SU-DHL-6 (cell line): Measurements from ENCODE around the gene PPM1H.
"Not testable (repeated sequence)": the region's sequence is repeated elsewhere in the genome, so short reads cannot be mapped to it uniquely, and the experiment has no call there.

ENCODE experiments used
- H2AFZ ChIP-seq: fragments of 200-600 bp; sonication (generic); 2 replicates; pipeline ENCODE4 v1.6.1; 2014; ENCODE audit warnings: low read depth, mild to moderate bottlenecking, moderate library complexity, mixed read lengths, antibody characterized with exemption, low read length; ENCODE audit not compliant: severe bottlenecking
- H3F3A ChIP-seq: fragments of 200-600 bp; shearing (Covaris generic); 2 replicates; pipeline ENCODE4 v1.6.0; 2016; ENCODE audit warnings: antibody characterized with exemption, mild to moderate bottlenecking; ENCODE audit not compliant: insufficient read depth
- H3K27ac ChIP-seq: fragments of 200-600 bp; sonication (generic); 2 replicates; pipeline ENCODE4 v1.5.1; 2016; ENCODE audit warnings: low read depth, mild to moderate bottlenecking, low read length, moderate library complexity, mixed read lengths
- H3K27me3 ChIP-seq: fragments of 200-600 bp; sonication (generic), shearing (Covaris generic); 2 replicates; pipeline ENCODE4 v1.6.0; 2014; ENCODE audit warnings: mild to moderate bottlenecking, low read length
- H3K36me3 ChIP-seq: fragments of 200-600 bp; sonication (generic); 2 replicates; pipeline ENCODE4 v1.6.1; 2014; ENCODE audit warnings: mild to moderate bottlenecking, low read length, mixed read lengths
- H3K4me2 ChIP-seq: fragments of 300-600, 200-600 bp; shearing (Covaris generic), sonication (generic); 2 replicates; pipeline ENCODE4 v1.6.0; 2014; ENCODE audit warnings: low read length, low read depth, mild to moderate bottlenecking; ENCODE audit not compliant: poor library complexity, severe bottlenecking
- H3K4me3 ChIP-seq: fragments of 200-600 bp; sonication (generic); 2 replicates; pipeline ENCODE4 v1.5.1; 2014; ENCODE audit warnings: antibody characterized with exemption, low read length, mild to moderate bottlenecking, mixed read lengths; ENCODE audit not compliant: insufficient read depth, poor library complexity, severe bottlenecking
- H3K79me2 ChIP-seq: fragments of 200-600 bp; sonication (generic); 2 replicates; pipeline ENCODE4 v1.6.1; 2014; ENCODE audit warnings: mild to moderate bottlenecking, low read length, moderate library complexity; ENCODE audit not compliant: insufficient read depth
- H3K9ac ChIP-seq: fragments of 200-600 bp; sonication (generic); 2 replicates; pipeline ENCODE4 v1.7.0; 2014; ENCODE audit warnings: mild to moderate bottlenecking, low read length
- H3K9me2 ChIP-seq: fragments of 200-600 bp; sonication (generic); replicated peaks from 2 replicates; pipeline ENCODE4 v1.6.1; 2014; ENCODE audit warnings: low read length; ENCODE audit not compliant: insufficient read depth
- H3K9me3 ChIP-seq: fragments of 200-600 bp; sonication (generic); 2 replicates; pipeline ENCODE4 v1.6.1; 2014; ENCODE audit warnings: low read length, mixed read lengths; ENCODE audit not compliant: insufficient read depth
- H4K20me1 ChIP-seq: fragments of 200-600 bp; sonication (generic); 2 replicates; pipeline ENCODE4 v1.6.1; 2014; ENCODE audit warnings: low read depth, mild to moderate bottlenecking, antibody characterized with exemption, low read length, moderate library complexity, mixed read lengths
- CTCF ChIP-seq: fragments of 200-600 bp; sonication (generic); IDR thresholded peaks from one replicate; pipeline ENCODE4 v1.5.1; 2017; ENCODE audit warnings: antibody characterized with exemption, mild to moderate bottlenecking, low read length, moderate library complexity; ENCODE audit not compliant: insufficient read depth, poor library complexity, severe bottlenecking
- EZH2phosphoT487 ChIP-seq: fragments of 200-600 bp; sonication (generic), shearing (Covaris generic); conservative IDR thresholded peaks from 2 replicates; pipeline ENCODE4 v1.6.1; 2018; ENCODE audit warnings: mild to moderate bottlenecking, antibody characterized with exemption, low read length, moderate library complexity, mixed read lengths

Gene PPM1H

DNA sequence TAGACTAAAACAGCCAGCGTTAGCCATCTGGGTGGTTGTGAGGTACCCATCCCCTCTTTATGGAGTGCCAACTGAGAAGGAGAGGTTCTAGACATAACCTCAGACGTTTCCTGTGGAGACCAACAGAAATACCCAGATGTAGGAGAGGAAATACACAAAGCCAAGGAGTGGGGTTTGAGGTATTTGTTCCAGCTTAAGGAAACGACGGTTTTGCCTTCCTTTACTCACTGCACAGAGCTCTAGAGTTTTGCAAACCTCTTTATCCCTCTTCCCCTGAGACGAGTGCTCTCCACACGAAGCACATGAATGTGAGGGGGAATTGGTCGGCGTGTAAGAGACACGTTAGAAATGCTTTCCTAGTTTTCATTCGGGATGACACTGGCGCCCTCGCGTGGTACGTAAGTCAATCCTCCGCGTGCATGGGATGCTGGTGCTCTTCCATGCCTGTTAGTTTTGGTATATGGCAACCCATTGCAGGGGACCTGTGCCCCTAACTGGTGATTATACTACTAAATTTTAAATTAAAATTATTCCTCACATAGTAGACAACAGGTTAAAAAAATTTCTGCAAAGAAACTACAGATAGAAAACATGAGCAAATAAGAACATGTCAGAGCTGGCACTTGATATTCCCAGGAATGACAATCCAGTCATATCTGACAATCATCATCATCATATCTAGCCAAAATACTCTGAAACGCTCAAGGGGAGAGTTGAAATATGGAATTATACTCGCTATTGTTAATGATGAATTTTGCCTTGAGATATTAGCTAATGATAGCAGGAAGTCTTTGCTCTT lies 121.7 kb downstream of the PPM1H start:
- Histone ChIP-seq H3K9ac (no peak overlapping the region), H3F3A (no peaks in the 10 kb centered on the region), H3K9me3 (no peaks in the 10 kb centered on the region), H3K9me2 (no peaks in the 10 kb centered on the region), H3K4me2 (peak overlapping the region; percentile 26), H2AFZ (peak overlapping the region; percentile 75), H4K20me1 (no peaks in the 10 kb centered on the region), H3K79me2 (no peaks in the 10 kb centered on the region), H3K27ac (no peak overlapping the region), H3K27me3 (no peaks in the 10 kb centered on the region), H3K4me3 (no peak overlapping the region), H3K36me3 (no peaks in the 10 kb centered on the region)
- TF ChIP-seq EZH2phosphoT487: no peak
- peak; percentile 59 for TF ChIP-seq CTCF

GRCh38 chr12:62811481-62811880 lies 123.5 kb downstream of the PPM1H start:
- H3K27ac ChIP-seq, H2AFZ ChIP-seq, H3F3A ChIP-seq, H3K27me3 ChIP-seq, H3K4me2 ChIP-seq, H3K36me3 ChIP-seq, H3K9ac ChIP-seq, H3K4me3 ChIP-seq, H3K9me2 ChIP-seq, H3K9me3 ChIP-seq, H4K20me1 ChIP-seq, H3K79me2 ChIP-seq: not testable (repeated sequence)

DNA sequence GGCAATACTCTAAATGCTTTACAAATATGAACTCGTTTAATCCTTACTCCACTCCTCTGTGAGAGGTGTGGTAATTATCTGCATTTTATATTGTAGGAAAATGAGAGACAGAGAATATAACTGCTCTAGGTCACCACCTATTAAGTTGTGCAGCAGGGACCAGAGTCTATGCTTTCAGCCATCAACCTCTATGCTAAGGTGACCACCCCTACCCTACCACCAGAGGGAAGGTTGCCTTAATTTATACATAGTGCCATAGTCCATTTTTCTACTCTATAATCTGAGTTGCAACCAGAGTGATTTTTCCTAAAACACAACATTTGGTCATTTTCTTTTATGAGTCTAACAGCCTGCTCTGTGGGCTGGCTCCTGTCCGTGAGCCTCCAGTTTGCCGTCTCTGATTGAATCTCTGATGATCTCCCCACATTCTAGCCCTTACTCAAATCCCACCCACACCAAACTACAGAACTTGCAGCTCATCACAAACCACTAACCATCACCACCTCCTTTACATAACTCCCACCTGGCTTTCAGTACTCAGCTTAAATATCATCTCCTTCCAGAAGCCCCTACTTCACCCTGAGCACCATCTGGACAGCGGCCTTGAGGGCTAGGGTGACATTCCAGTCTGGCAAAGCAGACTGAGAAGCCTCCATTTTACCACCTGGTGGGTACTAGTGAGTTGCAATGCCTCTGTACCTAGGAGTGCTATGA lies 126.6 kb downstream of the PPM1H start:
- Histone ChIP-seq H3K4me2 (no peak overlapping the region), H4K20me1 (no peaks in the 10 kb centered on the region), H2AFZ (no peak overlapping the region), H3K27ac (no peak overlapping the region), H3K9me2 (no peaks in the 10 kb centered on the region), H3K36me3 (no peaks in the 10 kb centered on the region), H3K9me3 (no peaks in the 10 kb centered on the region; the same call in 1 of the 2 replicates), H3K27me3 (no peaks in the 10 kb centered on the region), H3K4me3 (no peak overlapping the region), H3K79me2 (no peaks in the 10 kb centered on the region), H3K9ac (no peak overlapping the region), H3F3A (no peaks in the 10 kb centered on the region)
- TF ChIP-seq CTCF (no peak), EZH2phosphoT487 (no peak)

- H3K9me3 ChIP-seq: no peaks in the 10 kb centered on the region; the same call in 1 of the 2 replicates
- H3K79me2 ChIP-seq: no peaks in the 10 kb centered on the region
Observed at GRCh38 chr12:62806893-62807292, 128.1 kb downstream of the PPM1H start.

More at GRCh38 chr12:62806893-62807292, 128.1 kb downstream of the PPM1H start:
- no peaks in the 10 kb centered on the region for H3K27me3 ChIP-seq
- H2AFZ ChIP-seq: no peak overlapping the region
- no peaks in the 10 kb centered on the region for H3F3A ChIP-seq
- H4K20me1 ChIP-seq: no peaks in the 10 kb centered on the region
- TF ChIP-seq CTCF: no peak
- no peak overlapping the region for H3K9ac ChIP-seq
- no peak overlapping the region for H3K4me3 ChIP-seq
- no peaks in the 10 kb centered on the region for H3K9me2 ChIP-seq
- no peak overlapping the region for H3K4me2 ChIP-seq
- H3K36me3 ChIP-seq: no peaks in the 10 kb centered on the region
- no peak overlapping the region for H3K27ac ChIP-seq
